K562 (cell line): ENCODE measurements around the gene KCNMB3. TPM values are rescaled to one million over a fixed set of nuclear protein-coding genes. Genes with fewer than 3 reads are reported as not detected.
A peak's percentile ranks its signal among the peaks of the same experiment; 100 is the strongest.

Experiments used
- CBFA2T2 ChIP-seq: fragments of 450-650 bp; conservative IDR thresholded peaks from 2 replicates; pipeline ENCODE4 v1.6.1; 2017; ENCODE audit warnings: mild to moderate bottlenecking
- DIDO1 ChIP-seq: fragments of 450-650 bp; IDR thresholded peaks from 2 replicates; pipeline ENCODE4 v1.6.1; 2016; ENCODE audit warnings: low read depth, missing biosample characterization, missing genetic modification characterization
- ELF1 ChIP-seq: fragments of 200-800 bp; sonication (Bioruptor generic); IDR thresholded peaks from 2 replicates; pipeline ENCODE4 v1.6.1; 2016; ENCODE audit warnings: missing genetic modification characterization, missing compliant biosample characterization
- FOXO4 ChIP-seq: fragments of 450-650 bp; formaldehyde crosslinking; IDR thresholded peaks from 2 replicates; pipeline ENCODE4 v1.4.0; 2020; ENCODE audit warnings: mild to moderate bottlenecking, moderate library complexity
- HIVEP1 ChIP-seq: fragments of 250-450 bp; sonication (Bioruptor Pico); IDR thresholded peaks from 2 replicates; pipeline ENCODE4 v1.4.0; 2020; ENCODE audit warnings: mild to moderate bottlenecking
- HSF4 ChIP-seq: fragments of 250-450 bp; sonication (Bioruptor Pico); IDR thresholded peaks from 2 replicates; pipeline ENCODE4 v2.1.2; 2022; ENCODE audit warnings: mild to moderate bottlenecking, moderate library complexity, borderline replicate concordance
- IRF2 ChIP-seq: sonication (generic); formaldehyde crosslinking; IDR thresholded peaks from 2 replicates; pipeline ENCODE4 v1.8.1; 2022; ENCODE audit warnings: mild to moderate bottlenecking, missing genetic modification reagents
- L3MBTL2 ChIP-seq: fragments of 450-650 bp; IDR thresholded peaks from 2 replicates; pipeline ENCODE4 v1.6.1; 2016; ENCODE audit warnings: mild to moderate bottlenecking, moderate library complexity
- MAFK ChIP-seq: IDR thresholded peaks from 2 replicates; pipeline ENCODE4 v1.6.1; 2011; ENCODE audit warnings: low read length, improper control_type of control experiment
- MCM5 ChIP-seq: fragments of 450-650 bp; IDR thresholded peaks from 2 replicates; pipeline ENCODE4 v1.6.1; 2016; ENCODE audit warnings: low read depth
- MEF2A ChIP-seq: IDR thresholded peaks from 2 replicates; pipeline ENCODE4 v1.6.1; 2011; ENCODE audit warnings: low read depth, mild to moderate bottlenecking, low read length, moderate library complexity; ENCODE audit not compliant: control insufficient read depth
- SMARCA4 ChIP-seq: fragments of 450-650 bp; IDR thresholded peaks from 2 replicates; pipeline ENCODE4 v1.6.1; 2016
- SREBF2 ChIP-seq: sonication (generic); formaldehyde crosslinking; IDR thresholded peaks from 2 replicates; pipeline ENCODE4 v1.4.0; 2020; ENCODE audit warnings: mild to moderate bottlenecking, missing genetic modification reagents
- YY1 ChIP-seq, 3 experiments: IDR thresholded peaks; 2 replicates each; pipeline ENCODE4 v1.6.1; 2011; ENCODE audit warnings: low read length in 2 of 3, mild to moderate bottlenecking in 2 of 3, moderate library complexity in 2 of 3, borderline replicate concordance in 1 of 3, control low read depth in 1 of 3, low read depth in 1 of 3; ENCODE audit not compliant: insufficient read depth in 3 of 3, insufficient replicate concordance in 2 of 3, control insufficient read depth in 1 of 3, insufficient read length in 1 of 3; ENCODE audit errors: extremely low read depth in 1 of 3
- ZBTB40 ChIP-seq, 2 experiments: fragments of 450-650 bp in 1 of 2; sonication (generic) in 1 of 2; formaldehyde crosslinking in 1 of 2; IDR thresholded peaks; 2 replicates each; pipeline versions ENCODE4 v1.7.1 to v1.9.0; 2016 to 2022; ENCODE audit warnings: inconsistent platforms in 1 of 2, mild to moderate bottlenecking in 1 of 2, missing genetic modification reagents in 1 of 2
- ZHX1 ChIP-seq: fragments of 150-350 bp; conservative IDR thresholded peaks from 2 replicates; pipeline ENCODE4 v1.6.1; 2014; ENCODE audit warnings: low read length
- polyA plus RNA-seq, 8 experiments: library from polyadenylated mRNA; depleted of rRNA in 4 of 8; stranded (reverse) in 5 of 8; unstranded in 3 of 8; fragments of >200 nt; fragmentation: Nextera tagmentation in 2 of 8; fragmentation: Illumina TruSeq in 1 of 8; extraction: Ambion mirVana in 2 of 8; extraction: Trizol in 1 of 8; gene quantifications; 2 replicates each; pipeline versions ENCODE4 v1.2.1 to v1.2.3, GENCODE V29; 2011 to 2014; ENCODE audit warnings: inconsistent platforms in 1 of 8, missing spikeins in 1 of 8
- total RNA-seq, 7 experiments: library from RNA; depleted of rRNA in 6 of 7; stranded (reverse); fragments of >200 nt in 6 of 7; fragmentation: Illumina TruSeq in 2 of 7; extraction: Trizol in 2 of 7; gene quantifications; 2 replicates each; pipeline versions ENCODE4 v1.2.1 to v1.2.3, GENCODE V29; 2011 to 2021; ENCODE audit warnings: low replicate concordance in 1 of 7

The KCNMB3 gene
- total and polyA plus RNA-seq, 9 of the 15 experiments (the other 6 are each of a cell fraction or from before 2014, with no cell fraction given): 7.0 to 21.1 (median 14.3) TPM

GRCh38 chr3:179276743-179277142 is 25.8 kb upstream of the KCNMB3 start (continued):
- TF ChIP-seq L3MBTL2 (0 out of 2 replicates have a peak, but pooled peaks have one; percentile 13), FOXO4 (CRISPR knock-in tag) (no peak), MEF2A (no peak), SREBF2 (CRISPR knock-in tag) (no peak), MCM5 (no peak), SMARCA4 (peak; percentile 55; the same call in 1 of the 2 replicates), ELF1 (no peak), MAFK (no peak), HIVEP1 (CRISPR knock-in tag) (no peak), ZBTB40 (IDR thresholded peaks at IDR 0.05) (no peak), ZBTB40 (CRISPR knock-in tag; IDR thresholded peaks at IDR 0.05) (no peak), DIDO1 (no peak), HSF4 (CRISPR knock-in tag) (no peak), ZHX1 (no peak), IRF2 (CRISPR knock-in tag) (no peak), YY1 (IDR thresholded peaks at IDR 0.05; ENCODE audit: borderline replicate concordance in 1 of 3, control insufficient read depth in 1 of 3, extremely low read depth in 1 of 3, insufficient read depth in 3 of 3, insufficient read length in 1 of 3, insufficient replicate concordance in 2 of 3, low read depth in 1 of 3, low read length in 2 of 3) (no peak), CBFA2T2 (0 out of 2 replicates have a peak, but pooled peaks have one; percentile 2)
